ENCODE results near the gene FOXO3. TPM values are rescaled to one million over a fixed set of nuclear protein-coding genes. Genes with fewer than 3 reads are reported as not detected.

The FOXO3 gene
- total and polyA plus RNA-seq, 2 of the 8 experiments (the other 6 are each of a cell fraction or from before 2014, with no cell fraction given) = 13.1 to 19.3 TPM

GRCh38 chr6:108550256-108550655 lies 10.5 kb upstream of the FOXO3 start (continued):
- TF ChIP-seq ASH2L (IDR thresholded peaks at IDR 0.05; ENCODE audit: low read length) (no peak), CEBPB (IDR thresholded peaks at IDR 0.05; ENCODE audit: low read depth, low read length) (no peak), EP300 (IDR thresholded peaks at IDR 0.05; ENCODE audit: borderline replicate concordance in 1 of 2, low read depth in 2 of 2, low read length in 2 of 2) (no peak), GTF2F1 (IDR thresholded peaks at IDR 0.05; ENCODE audit: borderline replicate concordance, low read depth, low read length) (no peak), MAFK (IDR thresholded peaks at IDR 0.05; ENCODE audit: low read depth, low read length) (no peak)
